NT2/D1 (cell line): ENCODE measurements around the gene KHDC3L.
A peak's percentile ranks its signal among the peaks of the same experiment; 100 is the strongest.
"Not testable (repeated sequence)": the region's sequence is repeated elsewhere in the genome, so short reads cannot be mapped to it uniquely, and the experiment has no call there.

Experiments
- DNase-seq: peaks from one replicate; pipeline ENCODE4 v3.0.0-alpha.2; 2011; ENCODE audit warnings: low read depth, low spot score
- H3K27me3 ChIP-seq: 2 replicates; pipeline ENCODE4 v1.6.0; 2011; ENCODE audit warnings: mild to moderate bottlenecking; ENCODE audit not compliant: insufficient read length, insufficient read depth
- H3K36me3 ChIP-seq: 2 replicates; pipeline ENCODE4 v1.6.1; 2011; ENCODE audit warnings: mild to moderate bottlenecking, low read length, mixed read lengths; ENCODE audit not compliant: insufficient read depth, insufficient read length
- H3K4me1 ChIP-seq: 2 replicates; pipeline ENCODE4 v1.5.1; 2011; ENCODE audit not compliant: insufficient read depth, insufficient read length
- H3K4me3 ChIP-seq: 2 replicates; pipeline ENCODE4 v1.5.1; 2011; ENCODE audit warnings: low read depth; ENCODE audit not compliant: insufficient read length
- H3K9ac ChIP-seq: 2 replicates; pipeline ENCODE4 v1.6.0; 2011; ENCODE audit warnings: low read depth; ENCODE audit not compliant: insufficient read length
- H3K9me3 ChIP-seq: 2 replicates; pipeline ENCODE4 v1.5.1; 2011; ENCODE audit warnings: mild to moderate bottlenecking, low read length; ENCODE audit not compliant: insufficient read depth
- SUZ12 ChIP-seq: IDR thresholded peaks from 2 replicates; pipeline ENCODE4 v1.6.1; 2011; ENCODE audit not compliant: insufficient read length, insufficient read depth; ENCODE audit errors: extremely low read depth
- YY1 ChIP-seq: IDR thresholded peaks from 2 replicates; pipeline ENCODE4 v1.6.1; 2011; ENCODE audit not compliant: insufficient read length, insufficient read depth
- ZNF274 ChIP-seq: IDR thresholded peaks from 2 replicates; pipeline ENCODE4 v1.6.1; 2011; ENCODE audit warnings: mild to moderate bottlenecking, low read depth, low read length

The KHDC3L gene

GRCh38 chr6:73371984-73372383 is 9.5 kb downstream of the KHDC3L start:
- H3K27me3 ChIP-seq: peaks cover 13% of the 10 kb centered on the region
- no peak for DNase-seq
- H3K9ac ChIP-seq: no peak overlapping the region
- H3K36me3 ChIP-seq: no peaks in the 10 kb centered on the region
- H3K4me3 ChIP-seq: no peak overlapping the region
- H3K4me1 ChIP-seq: no peaks in the 10 kb centered on the region
- H3K9me3 ChIP-seq: peaks cover 10% of the 10 kb centered on the region; the same call in 1 of the 2 replicates
- TF ChIP-seq YY1 (no peak), SUZ12 (no peak), ZNF274 (no peak)

DNA sequence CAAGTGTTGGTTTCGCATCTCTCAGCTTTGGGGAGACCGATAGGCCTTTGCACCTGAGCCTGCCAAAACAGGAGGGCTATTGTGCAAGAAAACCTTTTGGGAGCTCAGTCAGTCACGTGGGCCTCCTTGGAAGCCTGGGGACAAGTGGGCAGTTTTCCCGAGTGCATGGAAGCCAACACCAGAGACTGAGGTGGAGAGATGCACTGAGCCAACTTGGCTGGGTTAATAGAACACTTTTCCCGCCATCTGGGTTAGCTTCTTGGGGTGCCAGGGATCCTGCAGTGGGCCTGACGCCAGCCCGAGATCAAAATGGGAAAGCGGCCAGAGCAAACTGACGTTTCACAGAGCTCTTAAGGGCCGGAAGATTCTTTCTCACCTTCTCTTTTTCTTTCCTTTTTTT is 10.1 kb downstream of the KHDC3L start:
- H3K9ac ChIP-seq: no peak overlapping the region
- H3K36me3 ChIP-seq: no peaks in the 10 kb centered on the region
- H3K4me1 ChIP-seq: no peaks in the 10 kb centered on the region
- no peak overlapping the region for H3K4me3 ChIP-seq
- peaks cover 13% of the 10 kb centered on the region for H3K27me3 ChIP-seq
- TF ChIP-seq SUZ12: no peak
- TF ChIP-seq ZNF274: no peak
- TF ChIP-seq YY1: no peak
- DNase-seq: no peak
- peaks cover 10% of the 10 kb centered on the region; the same call in 1 of the 2 replicates for H3K9me3 ChIP-seq

DNA sequence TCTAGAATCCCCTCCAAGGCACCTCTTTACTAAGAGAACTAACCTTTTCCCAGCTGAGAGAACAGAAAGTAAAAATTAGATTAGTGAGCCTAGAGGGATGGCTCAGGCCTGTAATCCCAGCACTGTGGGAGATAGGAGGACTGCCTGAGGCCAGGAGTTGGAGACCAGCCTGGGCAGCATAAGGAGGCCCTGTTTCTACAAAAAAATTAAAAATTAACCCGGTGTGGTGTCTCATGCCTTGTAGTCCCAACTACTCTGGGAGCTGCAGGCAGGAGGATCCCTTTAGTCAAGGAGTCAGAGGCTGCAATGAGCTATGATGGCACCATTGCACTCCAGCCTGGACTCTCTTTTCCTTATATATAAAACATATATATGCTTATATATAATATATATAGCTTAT is 12.8 kb downstream of the KHDC3L start:
- H3K27me3 ChIP-seq: no peaks in the 10 kb centered on the region
- no peak for TF ChIP-seq YY1
- no peak for TF ChIP-seq ZNF274
- no peak for TF ChIP-seq SUZ12
- no peaks in the 10 kb centered on the region for H3K36me3 ChIP-seq
- no peaks in the 10 kb centered on the region for H3K4me1 ChIP-seq
- H3K9me3 ChIP-seq: peaks cover 10% of the 10 kb centered on the region; the same call in 1 of the 2 replicates
- no peak overlapping the region for H3K4me3 ChIP-seq
- H3K9ac ChIP-seq: no peak overlapping the region
- DNase-seq: no peak

GRCh38 chr6:73377225-73377624 is 14.8 kb downstream of the KHDC3L start:
- Histone ChIP-seq H3K9me3 (peaks cover 4% of the 10 kb centered on the region; the same call in 1 of the 2 replicates), H3K27me3 (no peaks in the 10 kb centered on the region), H3K4me1 (no peaks in the 10 kb centered on the region), H3K36me3 (no peaks in the 10 kb centered on the region), H3K9ac (no peak overlapping the region), H3K4me3 (no peak overlapping the region)
- DNase-seq: no peak
- TF ChIP-seq SUZ12: no peak

GRCh38 chr6:73381531-73381930 is 19.1 kb downstream of the KHDC3L start:
- DNase-seq, H3K36me3 ChIP-seq, H3K9ac ChIP-seq, H3K9me3 ChIP-seq, H3K4me3 ChIP-seq, H3K27me3 ChIP-seq, H3K4me1 ChIP-seq: not testable (repeated sequence)

DNA sequence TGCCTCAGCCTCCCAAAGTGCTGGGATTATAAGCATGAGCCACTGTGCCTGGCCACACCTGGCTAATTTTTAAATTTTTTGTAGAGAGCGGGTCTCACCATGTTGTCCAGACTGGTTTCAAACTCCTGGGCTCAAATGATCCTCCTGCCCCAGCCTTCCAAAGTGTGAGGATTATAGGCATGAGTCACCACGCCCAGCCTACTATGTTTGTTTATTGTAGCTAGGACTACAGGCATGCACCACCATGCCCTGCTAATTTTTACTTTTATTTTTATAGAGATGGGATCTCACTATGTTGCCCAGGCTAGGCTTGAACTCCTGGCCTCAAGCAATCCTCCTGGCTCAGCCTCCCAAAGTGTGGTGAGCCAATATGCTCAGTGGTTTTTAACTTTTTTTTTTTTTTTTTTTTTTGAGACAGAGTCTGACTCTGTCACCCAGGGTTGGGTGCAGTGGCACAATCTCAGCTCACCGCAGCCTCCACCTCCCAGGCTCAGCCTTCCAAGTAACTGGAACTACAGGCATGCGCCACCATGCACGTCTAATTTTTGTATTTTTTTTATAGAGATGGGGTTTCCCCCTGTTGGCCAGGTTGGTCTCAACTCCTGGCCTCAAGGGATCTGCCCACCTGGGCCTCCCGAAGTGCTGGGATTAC is 20.1 kb downstream of the KHDC3L start:
- no peaks in the 10 kb centered on the region for H3K4me1 ChIP-seq
- no peak for TF ChIP-seq YY1
- no peak for TF ChIP-seq ZNF274
- no peak for TF ChIP-seq SUZ12
- no peaks in the 10 kb centered on the region for H3K27me3 ChIP-seq
- DNase-seq: no peak
- no peaks in the 10 kb centered on the region for H3K9me3 ChIP-seq
- no peaks in the 10 kb centered on the region for H3K36me3 ChIP-seq
- no peak overlapping the region for H3K9ac ChIP-seq
- no peak overlapping the region for H3K4me3 ChIP-seq

DNA sequence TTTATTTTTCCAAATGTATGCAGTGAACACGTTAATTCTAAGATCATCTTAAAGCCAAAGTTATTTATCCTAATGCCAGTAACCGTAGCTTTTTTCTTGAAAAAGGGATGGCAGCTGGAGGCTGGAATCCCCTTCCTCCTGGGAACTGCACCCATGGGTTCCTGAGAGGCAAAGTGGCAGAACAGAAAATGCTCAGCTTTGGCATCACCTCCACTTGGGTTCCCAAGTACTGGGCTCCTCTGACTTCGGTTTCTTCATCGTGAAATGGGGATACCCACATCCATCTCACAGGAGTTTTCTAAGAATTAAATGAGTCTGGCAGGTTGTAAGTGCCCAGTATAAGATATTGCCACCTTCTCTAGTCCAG is 26.0 kb downstream of the KHDC3L start:
- TF ChIP-seq SUZ12: no peak
- no peak for TF ChIP-seq ZNF274
- TF ChIP-seq YY1: no peak
- Histone ChIP-seq H3K36me3 (no peaks in the 10 kb centered on the region), H3K9ac (peak overlapping the region; percentile 77), H3K9me3 (no peaks in the 10 kb centered on the region), H3K4me3 (peak overlapping the region; percentile 43), H3K4me1 (no peaks in the 10 kb centered on the region), H3K27me3 (no peaks in the 10 kb centered on the region)
- DNase-seq: no peak

DNA sequence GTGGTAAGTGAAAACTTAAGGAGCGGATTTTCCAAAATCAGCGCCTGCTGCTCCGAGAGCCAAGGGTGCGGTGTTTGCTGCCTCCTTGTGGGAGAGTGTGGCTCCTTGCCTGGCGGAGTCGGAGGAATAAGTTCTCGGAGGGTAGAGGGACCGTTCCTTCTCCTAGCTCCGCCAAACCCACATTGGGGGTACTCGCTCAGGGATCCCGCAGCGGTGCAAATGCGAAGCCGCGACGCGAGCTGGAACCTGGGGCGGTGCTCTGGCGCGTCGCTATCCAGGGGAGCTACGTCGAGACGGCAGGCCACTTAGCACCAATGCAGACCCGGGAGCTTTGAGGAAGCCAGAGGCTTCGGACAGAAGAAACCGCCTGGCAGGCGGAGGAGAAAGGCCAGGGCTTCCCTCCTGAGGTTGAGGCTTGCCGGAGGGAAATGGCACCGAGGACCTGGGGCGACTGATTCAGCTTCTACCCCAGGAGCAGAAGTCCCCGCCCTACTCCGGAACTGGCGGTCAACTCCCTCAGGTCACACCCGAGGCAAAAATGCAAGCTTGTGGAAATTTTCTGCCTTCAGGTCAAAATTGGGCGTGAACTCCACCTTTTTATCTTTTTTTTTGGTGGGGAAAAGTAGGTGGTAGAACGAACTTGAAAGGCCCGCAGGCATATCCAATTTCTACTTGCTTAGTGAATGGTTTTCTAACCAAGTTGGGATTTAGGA is 26.5 kb downstream of the KHDC3L start:
- Histone ChIP-seq H3K27me3 (no peaks in the 10 kb centered on the region), H3K4me1 (no peaks in the 10 kb centered on the region), H3K4me3 (peak overlapping the region; percentile 43), H3K9ac (peak overlapping the region; percentile 77), H3K9me3 (no peaks in the 10 kb centered on the region), H3K36me3 (no peaks in the 10 kb centered on the region)
- TF ChIP-seq YY1 (no peak), SUZ12 (no peak), ZNF274 (no peak)
- DNase-seq: peak; percentile 63
